ENCODE data around the gene SIKE1. TPM values are rescaled to one million over a fixed set of nuclear protein-coding genes. Genes with fewer than 3 reads are reported as not detected.

The SIKE1 gene
- polyA plus RNA-seq, 3 donors: 15.2 to 30.4 (median 26.9) TPM

DNA sequence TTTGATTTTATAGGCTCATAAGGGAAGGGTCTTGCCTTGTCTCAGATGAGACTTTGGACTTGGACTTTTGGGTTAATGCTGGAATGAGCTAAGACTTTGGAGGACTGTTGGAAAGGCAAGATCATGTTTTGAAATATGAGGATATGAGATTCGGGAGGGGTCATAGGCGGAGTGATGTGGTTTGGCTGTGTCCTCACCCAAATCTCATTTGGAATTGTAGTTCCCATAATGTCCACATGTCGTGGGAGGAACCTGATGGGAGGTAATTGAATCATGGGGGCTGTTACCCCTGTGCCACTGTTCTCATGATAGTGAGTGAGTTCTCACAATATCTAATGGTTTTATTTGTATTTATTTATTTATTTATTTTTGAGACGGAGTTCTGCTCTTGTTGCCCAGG, 15.8 kb downstream of the SIKE1 start:
- Mint-ChIP-seq H3K4me3 (no peak overlapping the region), H3K27ac (no peak overlapping the region), H3K27me3 (ENCODE audit: low read depth in 3 of 3) (peaks cover 2 to 6% (median 2%) of the 10 kb centered on the region in 3 donors), H3K9me3 (peaks cover 5 to 19% (median 9%) of the 10 kb centered on the region in 7 donors), H3K36me3 (peaks cover 6 to 9% of the 10 kb centered on the region in 2 donors), H3K4me1 (no peaks in the 10 kb centered on the region)
- Histone ChIP-seq H3K9ac (ENCODE audit: insufficient read depth, low read length, poor library complexity, severe bottlenecking) (no peak overlapping the region), H3K4me1 (ENCODE audit: control insufficient read depth in 1 of 2, insufficient read depth in 2 of 2, low read length in 2 of 2) (no peaks in the 10 kb centered on the region), H3K79me2 (ENCODE audit: insufficient read depth, low read length) (no peaks in the 10 kb centered on the region), H3K27me3 (ENCODE audit: control insufficient read depth in 2 of 2, insufficient read depth in 2 of 2, low read length in 2 of 2) (no peaks in the 10 kb centered on the region), H3K4me3 (replicated peaks in 1 of 3; ENCODE audit: low read depth in 2 of 3, low read length in 3 of 3) (no peak overlapping the region), H3K27ac (ENCODE audit: low read depth in 1 of 2, low read length in 2 of 2) (no peak overlapping the region), H3K36me3 (replicated peaks in 1 of 2; ENCODE audit: control insufficient read depth in 1 of 2, insufficient read depth in 2 of 2, low read length in 2 of 2) (peaks cover 4 to 11% of the 10 kb centered on the region in 2 donors), H3K4me2 (replicated peaks; ENCODE audit: extremely low read depth, low read length, poor library complexity, severe bottlenecking) (no peak overlapping the region), H4K20me1 (ENCODE audit: insufficient read depth, low read length) (no peaks in the 10 kb centered on the region), H3K9me3 (replicated peaks in 1 of 2; ENCODE audit: control insufficient read depth in 1 of 2, insufficient read depth in 1 of 2, low read length in 2 of 2) (peaks cover 0 to 12% of the 10 kb centered on the region in 2 donors), H2AFZ (ENCODE audit: insufficient read depth, low read depth, low read length, poor library complexity, severe bottlenecking) (no peak overlapping the region)
- intact Hi-C loops (cut with micrococcal nuclease): loop anchor here in 1 of 2 donors (5.0 kb wide), 1 partner anchor 182 kb away; the partner anchor contains the start of gene BCAS2
- WGBS (ENCODE audit: insufficient coverage): 93% methylated on average over 2 of the region's 4 CpGs
- DNase-seq: no peak
- no peak for TF ChIP-seq CTCF (IDR thresholded peaks at IDR 0.05)

- Histone ChIP-seq H3K79me2 (ENCODE audit: insufficient read depth, low read length) (peaks cover 45% of the 10 kb centered on the region), H3K9ac (ENCODE audit: insufficient read depth, low read length, poor library complexity, severe bottlenecking) (peak overlapping the region; percentile 100), H4K20me1 (ENCODE audit: insufficient read depth, low read length) (peaks cover 39% of the 10 kb centered on the region), H3K36me3 (replicated peaks in 1 of 2; ENCODE audit: control insufficient read depth in 1 of 2, insufficient read depth in 2 of 2, low read length in 2 of 2) (no peaks in the 10 kb centered on the region), H2AFZ (ENCODE audit: insufficient read depth, low read depth, low read length, poor library complexity, severe bottlenecking) (peak overlapping the region; percentile 79), H3K4me2 (replicated peaks; ENCODE audit: extremely low read depth, low read length, poor library complexity, severe bottlenecking) (peak overlapping the region; percentile 85), H3K4me3 (replicated peaks in 1 of 3; ENCODE audit: low read depth in 2 of 3, low read length in 3 of 3) (peak overlapping the region; percentile 88 to 98 (median 97)), H3K27ac (ENCODE audit: low read depth in 1 of 2, low read length in 2 of 2) (peak overlapping the region; percentile 99 to 100), H3K27me3 (ENCODE audit: control insufficient read depth in 2 of 2, insufficient read depth in 2 of 2, low read length in 2 of 2) (no peaks in the 10 kb centered on the region), H3K9me3 (replicated peaks in 1 of 2; ENCODE audit: control insufficient read depth in 1 of 2, insufficient read depth in 1 of 2, low read length in 2 of 2) (no peaks in the 10 kb centered on the region), H3K4me1 (ENCODE audit: control insufficient read depth in 1 of 2, insufficient read depth in 2 of 2, low read length in 2 of 2) (peaks cover 31 to 44% of the 10 kb centered on the region in 2 donors)
- H3K4me1 Mint-ChIP-seq: peaks cover 43% of the 10 kb centered on the region
- TF ChIP-seq CTCF (IDR thresholded peaks at IDR 0.05): peak; percentile 53
- H3K27ac Mint-ChIP-seq: peak overlapping the region; percentile 99 to 100 (median 100)
- peak overlapping the region; percentile 95 to 98 for H3K4me3 Mint-ChIP-seq
- H3K36me3 Mint-ChIP-seq: peaks cover 0 to 9% of the 10 kb centered on the region in 2 donors
- DNase-seq: peak in 2 of 3 donors; percentile 27 to 42
- H3K27me3 Mint-ChIP-seq (ENCODE audit: low read depth in 3 of 3): no peaks in the 10 kb centered on the region
- intact Hi-C loops (cut with micrococcal nuclease): loop anchor here (5.0 kb wide), 4 partner anchors 41 to 946 kb away; partner anchors contain the start of genes BCAS2 (in 1 of the 2), NRAS (in 1 of the 2), RSBN1 (in 1 of the 2) and TRIM33 (in 1 of the 2)
- 0% methylated on average over 1 of the region's 6 CpGs for WGBS (ENCODE audit: insufficient coverage)
- peaks cover 0 to 7% (median 3%) of the 10 kb centered on the region in 7 donors for H3K9me3 Mint-ChIP-seq
These were observed 22.1 kb downstream of the SIKE1 start for GRCh38 chr1:114758256-114758832.

Measured in CD14-positive monocyte (primary cell).